IMR-90 (cell line): ENCODE data around the gene GNB1L.

ENCODE experiments used
- CEBPB ChIP-seq: IDR thresholded peaks from 2 replicates; pipeline ENCODE4 v1.6.1; 2012; ENCODE audit warnings: low read depth, low read length, improper control_type of control experiment
- CTCF ChIP-seq: conservative IDR thresholded peaks from 2 replicates; pipeline ENCODE4 v1.5.1; 2012; ENCODE audit warnings: mild to moderate bottlenecking, low read depth, low read length, improper control_type of control experiment
- ELK1 ChIP-seq: fragments of 150-350 bp; IDR thresholded peaks from 2 replicates; pipeline ENCODE4 v1.6.1; 2016; ENCODE audit warnings: low read depth, mild to moderate bottlenecking, low read length, moderate library complexity, borderline replicate concordance
- MAZ ChIP-seq: IDR thresholded peaks from 2 replicates; pipeline ENCODE4 v1.6.1; 2012; ENCODE audit warnings: low read depth, mild to moderate bottlenecking, low read length, improper control_type of control experiment, moderate library complexity, borderline replicate concordance
- MXI1 ChIP-seq: IDR thresholded peaks from 2 replicates; pipeline ENCODE4 v1.6.1; 2012; ENCODE audit warnings: low read depth, mild to moderate bottlenecking, low read length, moderate library complexity, borderline replicate concordance
- POLR2A ChIP-seq: IDR thresholded peaks from 2 replicates; pipeline ENCODE4 v1.6.1; 2012; ENCODE audit warnings: mild to moderate bottlenecking, low read depth, low read length
- RAD21 ChIP-seq: IDR thresholded peaks from 2 replicates; pipeline ENCODE4 v1.6.1; 2012; ENCODE audit warnings: low read length, improper control_type of control experiment
- RCOR1 ChIP-seq: IDR thresholded peaks from 2 replicates; pipeline ENCODE4 v1.6.1; 2012; ENCODE audit warnings: mild to moderate bottlenecking, low read length, improper control_type of control experiment; ENCODE audit not compliant: insufficient replicate concordance
- RFX5 ChIP-seq: IDR thresholded peaks from 2 replicates; pipeline ENCODE4 v1.8.0; 2012; ENCODE audit warnings: low read depth, mild to moderate bottlenecking, low read length, moderate library complexity
- SMC3 ChIP-seq: fragments of 150-350 bp; IDR thresholded peaks from 2 replicates; pipeline ENCODE4 v1.6.1; 2016; ENCODE audit warnings: low read depth, mild to moderate bottlenecking, antibody characterized with exemption, low read length, moderate library complexity
- TF ChIP-seq, protein P1 (sequence below): fragments of 150-350 bp; IDR thresholded peaks from 2 replicates; pipeline ENCODE4 v1.6.1; 2017; ENCODE audit warnings: mild to moderate bottlenecking, antibody characterized with exemption, low read length, low read depth

GRCh38 chr22:19811211-19811621 is 43.5 kb downstream of the GNB1L start:
- TF ChIP-seq CTCF (no peak), MAZ (no peak), RCOR1 (no peak), POLR2A (no peak), RAD21 (no peak), CEBPB (no peak), MXI1 (no peak), RFX5 (no peak), ELK1 (no peak), SMC3 (no peak)
- TF ChIP-seq, protein P1, sequence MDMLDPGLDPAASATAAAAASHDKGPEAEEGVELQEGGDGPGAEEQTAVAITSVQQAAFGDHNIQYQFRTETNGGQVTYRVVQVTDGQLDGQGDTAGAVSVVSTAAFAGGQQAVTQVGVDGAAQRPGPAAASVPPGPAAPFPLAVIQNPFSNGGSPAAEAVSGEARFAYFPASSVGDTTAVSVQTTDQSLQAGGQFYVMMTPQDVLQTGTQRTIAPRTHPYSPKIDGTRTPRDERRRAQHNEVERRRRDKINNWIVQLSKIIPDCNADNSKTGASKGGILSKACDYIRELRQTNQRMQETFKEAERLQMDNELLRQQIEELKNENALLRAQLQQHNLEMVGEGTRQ = no peak
